SK-N-SH treated with all-trans-retinoic acid at 6 μM for 48 hours (cell line): Measurements from ENCODE around the gene CLEC4E.

Experiments used
- ATAC-seq: fragments of 200-7000 bp; cut with Tn5 transposase; 3 replicates; pipeline ENCODE4 v1.9.1; 2020; ENCODE audit warnings: mild to moderate bottlenecking, moderate library complexity
- ARNTL ChIP-seq: fragments of 450-650 bp; formaldehyde crosslinking; IDR thresholded peaks from 2 replicates; pipeline ENCODE4 v1.5.0; 2020; ENCODE audit warnings: low read depth, mild to moderate bottlenecking, moderate library complexity, borderline replicate concordance
- BACH2 ChIP-seq: fragments of 250-450 bp; sonication (Bioruptor Pico); IDR thresholded peaks from 2 replicates; pipeline ENCODE4 v1.9.0; 2021; ENCODE audit warnings: mild to moderate bottlenecking, borderline replicate concordance
- CSDC2 ChIP-seq: fragments of 250-450 bp; sonication (Bioruptor Pico); IDR thresholded peaks from 2 replicates; pipeline ENCODE4 v1.5.0; 2020; ENCODE audit warnings: mild to moderate bottlenecking, moderate library complexity
- ESRRG ChIP-seq: fragments of 250-450 bp; sonication (Bioruptor Pico); IDR thresholded peaks from 2 replicates; pipeline ENCODE4 v1.6.1; 2021; ENCODE audit warnings: mild to moderate bottlenecking
- GLIS3 ChIP-seq: fragments of 250-450 bp; sonication (Bioruptor Pico); IDR thresholded peaks from 2 replicates; pipeline ENCODE4 v1.5.0; 2020; ENCODE audit warnings: mild to moderate bottlenecking, moderate library complexity
- ISL1 ChIP-seq: fragments of 250-450 bp; sonication (Bioruptor Pico); IDR thresholded peaks from 2 replicates; pipeline ENCODE4 v2.1.2; 2022; ENCODE audit warnings: mild to moderate bottlenecking, moderate library complexity
- OSR1 ChIP-seq: fragments of 250-450 bp; sonication (Bioruptor Pico); IDR thresholded peaks from 2 replicates; pipeline ENCODE4 v1.8.0; 2022; ENCODE audit warnings: moderate library complexity, mild to moderate bottlenecking, inconsistent platforms
- PPARA ChIP-seq: fragments of 250-450 bp; sonication (Bioruptor Pico); IDR thresholded peaks from 2 replicates; pipeline ENCODE4 v1.5.0; 2020; ENCODE audit warnings: mild to moderate bottlenecking, borderline replicate concordance
- SNAI2 ChIP-seq: fragments of 250-450 bp; sonication (Bioruptor Pico); IDR thresholded peaks from 2 replicates; pipeline ENCODE4 v1.5.0; 2020; ENCODE audit warnings: mild to moderate bottlenecking, moderate library complexity
- TCF4 ChIP-seq: fragments of 250-450 bp; sonication (Bioruptor Pico); IDR thresholded peaks from 2 replicates; pipeline ENCODE4 v1.8.0; 2021; ENCODE audit warnings: mild to moderate bottlenecking, moderate library complexity, borderline replicate concordance
- TOX ChIP-seq: fragments of 250-450 bp; sonication (Bioruptor Pico); IDR thresholded peaks from 2 replicates; pipeline ENCODE4 v1.8.0; 2021; ENCODE audit warnings: mild to moderate bottlenecking, moderate library complexity, borderline replicate concordance
- ZC3H10 ChIP-seq: fragments of 250-450 bp; sonication (Bioruptor Pico); IDR thresholded peaks from 2 replicates; pipeline ENCODE4 v1.5.1; 2021; ENCODE audit warnings: mild to moderate bottlenecking, moderate library complexity
- ZFP3 ChIP-seq: fragments of 250-450 bp; sonication (Bioruptor Pico); IDR thresholded peaks from 2 replicates; pipeline ENCODE4 v1.5.0; 2020; ENCODE audit warnings: mild to moderate bottlenecking, moderate library complexity
- ZFP30 ChIP-seq: fragments of 450-650 bp; formaldehyde crosslinking; IDR thresholded peaks from 2 replicates; pipeline ENCODE4 v1.5.0; 2022; ENCODE audit warnings: mild to moderate bottlenecking, moderate library complexity
- ZNF565 ChIP-seq: fragments of 450-650 bp; formaldehyde crosslinking; conservative IDR thresholded peaks from 2 replicates; pipeline ENCODE4 v1.5.0; 2020; ENCODE audit warnings: low read depth, mild to moderate bottlenecking, moderate library complexity
- ZNF70 ChIP-seq: fragments of 450-650 bp; formaldehyde crosslinking; IDR thresholded peaks from 2 replicates; pipeline ENCODE4 v1.5.0; 2020; ENCODE audit warnings: mild to moderate bottlenecking, moderate library complexity
- ZNF8 ChIP-seq: fragments of 450-650 bp; formaldehyde crosslinking; IDR thresholded peaks from 2 replicates; pipeline ENCODE4 v1.5.0; 2020; ENCODE audit warnings: mild to moderate bottlenecking, moderate library complexity
- TF ChIP-seq, protein P1 (sequence below): fragments of 250-450 bp; sonication (Bioruptor Pico); IDR thresholded peaks from 2 replicates; pipeline ENCODE4 v1.8.0; 2020; ENCODE audit warnings: mild to moderate bottlenecking, moderate library complexity, borderline replicate concordance
- TF ChIP-seq, protein P2 (sequence below): fragments of 250-450 bp; sonication (Bioruptor Pico); IDR thresholded peaks from 2 replicates; pipeline ENCODE4 v1.5.1; 2021; ENCODE audit warnings: mild to moderate bottlenecking, moderate library complexity
- TF ChIP-seq, protein P3 (sequence below): fragments of 250-450 bp; sonication (Bioruptor Pico); IDR thresholded peaks from 2 replicates; pipeline ENCODE4 v1.5.0; 2020; ENCODE audit warnings: mild to moderate bottlenecking, moderate library complexity
- TF ChIP-seq, protein P4 (sequence below): fragments of 250-450 bp; sonication (Bioruptor Pico); IDR thresholded peaks from 2 replicates; pipeline ENCODE4 v1.5.1; 2020; ENCODE audit warnings: low read depth, mild to moderate bottlenecking, moderate library complexity
- TF ChIP-seq, protein P5 (sequence below): fragments of 250-450 bp; sonication (Bioruptor Pico); IDR thresholded peaks from 2 replicates; pipeline ENCODE4 v1.8.0; 2021; ENCODE audit warnings: low read depth, mild to moderate bottlenecking, moderate library complexity, borderline replicate concordance

CLEC4E gene

DNA sequence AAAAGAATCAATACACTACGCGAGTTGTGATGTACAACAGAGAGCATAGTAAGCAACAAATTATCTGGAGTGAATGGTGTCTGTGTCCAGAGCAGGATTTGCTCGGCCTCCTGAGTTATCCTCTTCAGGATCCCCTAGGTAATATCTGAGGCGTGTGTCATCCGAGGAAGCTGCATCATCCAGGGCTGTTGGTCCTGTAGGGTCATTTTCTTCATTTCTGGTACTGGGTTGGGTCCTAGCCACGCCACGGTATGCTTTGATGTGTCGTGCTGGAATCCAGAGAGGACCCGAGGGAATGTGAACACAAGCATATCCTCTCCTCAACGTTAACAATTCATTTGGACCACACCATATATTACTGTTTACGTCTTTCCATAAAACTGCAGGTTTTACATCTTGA is 19.0 kb upstream of the CLEC4E start:
- no peak for ATAC-seq
- no peak for TF ChIP-seq ZNF565 (CRISPR knock-in tag)
- TF ChIP-seq ZFP30 (CRISPR knock-in tag): no peak
- no peak for TF ChIP-seq ZC3H10
- TF ChIP-seq, protein P1, sequence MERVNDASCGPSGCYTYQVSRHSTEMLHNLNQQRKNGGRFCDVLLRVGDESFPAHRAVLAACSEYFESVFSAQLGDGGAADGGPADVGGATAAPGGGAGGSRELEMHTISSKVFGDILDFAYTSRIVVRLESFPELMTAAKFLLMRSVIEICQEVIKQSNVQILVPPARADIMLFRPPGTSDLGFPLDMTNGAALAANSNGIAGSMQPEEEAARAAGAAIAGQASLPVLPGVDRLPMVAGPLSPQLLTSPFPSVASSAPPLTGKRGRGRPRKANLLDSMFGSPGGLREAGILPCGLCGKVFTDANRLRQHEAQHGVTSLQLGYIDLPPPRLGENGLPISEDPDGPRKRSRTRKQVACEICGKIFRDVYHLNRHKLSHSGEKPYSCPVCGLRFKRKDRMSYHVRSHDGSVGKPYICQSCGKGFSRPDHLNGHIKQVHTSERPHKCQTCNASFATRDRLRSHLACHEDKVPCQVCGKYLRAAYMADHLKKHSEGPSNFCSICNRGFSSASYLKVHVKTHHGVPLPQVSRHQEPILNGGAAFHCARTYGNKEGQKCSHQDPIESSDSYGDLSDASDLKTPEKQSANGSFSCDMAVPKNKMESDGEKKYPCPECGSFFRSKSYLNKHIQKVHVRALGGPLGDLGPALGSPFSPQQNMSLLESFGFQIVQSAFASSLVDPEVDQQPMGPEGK (CRISPR knock-in tag): no peak
- TF ChIP-seq, protein P2, sequence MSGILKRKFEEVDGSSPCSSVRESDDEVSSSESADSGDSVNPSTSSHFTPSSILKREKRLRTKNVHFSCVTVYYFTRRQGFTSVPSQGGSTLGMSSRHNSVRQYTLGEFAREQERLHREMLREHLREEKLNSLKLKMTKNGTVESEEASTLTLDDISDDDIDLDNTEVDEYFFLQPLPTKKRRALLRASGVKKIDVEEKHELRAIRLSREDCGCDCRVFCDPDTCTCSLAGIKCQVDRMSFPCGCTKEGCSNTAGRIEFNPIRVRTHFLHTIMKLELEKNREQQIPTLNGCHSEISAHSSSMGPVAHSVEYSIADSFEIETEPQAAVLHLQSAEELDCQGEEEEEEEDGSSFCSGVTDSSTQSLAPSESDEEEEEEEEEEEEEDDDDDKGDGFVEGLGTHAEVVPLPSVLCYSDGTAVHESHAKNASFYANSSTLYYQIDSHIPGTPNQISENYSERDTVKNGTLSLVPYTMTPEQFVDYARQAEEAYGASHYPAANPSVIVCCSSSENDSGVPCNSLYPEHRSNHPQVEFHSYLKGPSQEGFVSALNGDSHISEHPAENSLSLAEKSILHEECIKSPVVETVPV (CRISPR knock-in tag): no peak
- no peak for TF ChIP-seq TCF4
- no peak for TF ChIP-seq OSR1 (CRISPR knock-in tag)
- TF ChIP-seq ZNF70 (CRISPR knock-in tag): no peak
- TF ChIP-seq SNAI2 (CRISPR knock-in tag): no peak
- no peak for TF ChIP-seq GLIS3 (CRISPR knock-in tag)
- no peak for TF ChIP-seq TOX (CRISPR knock-in tag)
- TF ChIP-seq, protein P3, sequence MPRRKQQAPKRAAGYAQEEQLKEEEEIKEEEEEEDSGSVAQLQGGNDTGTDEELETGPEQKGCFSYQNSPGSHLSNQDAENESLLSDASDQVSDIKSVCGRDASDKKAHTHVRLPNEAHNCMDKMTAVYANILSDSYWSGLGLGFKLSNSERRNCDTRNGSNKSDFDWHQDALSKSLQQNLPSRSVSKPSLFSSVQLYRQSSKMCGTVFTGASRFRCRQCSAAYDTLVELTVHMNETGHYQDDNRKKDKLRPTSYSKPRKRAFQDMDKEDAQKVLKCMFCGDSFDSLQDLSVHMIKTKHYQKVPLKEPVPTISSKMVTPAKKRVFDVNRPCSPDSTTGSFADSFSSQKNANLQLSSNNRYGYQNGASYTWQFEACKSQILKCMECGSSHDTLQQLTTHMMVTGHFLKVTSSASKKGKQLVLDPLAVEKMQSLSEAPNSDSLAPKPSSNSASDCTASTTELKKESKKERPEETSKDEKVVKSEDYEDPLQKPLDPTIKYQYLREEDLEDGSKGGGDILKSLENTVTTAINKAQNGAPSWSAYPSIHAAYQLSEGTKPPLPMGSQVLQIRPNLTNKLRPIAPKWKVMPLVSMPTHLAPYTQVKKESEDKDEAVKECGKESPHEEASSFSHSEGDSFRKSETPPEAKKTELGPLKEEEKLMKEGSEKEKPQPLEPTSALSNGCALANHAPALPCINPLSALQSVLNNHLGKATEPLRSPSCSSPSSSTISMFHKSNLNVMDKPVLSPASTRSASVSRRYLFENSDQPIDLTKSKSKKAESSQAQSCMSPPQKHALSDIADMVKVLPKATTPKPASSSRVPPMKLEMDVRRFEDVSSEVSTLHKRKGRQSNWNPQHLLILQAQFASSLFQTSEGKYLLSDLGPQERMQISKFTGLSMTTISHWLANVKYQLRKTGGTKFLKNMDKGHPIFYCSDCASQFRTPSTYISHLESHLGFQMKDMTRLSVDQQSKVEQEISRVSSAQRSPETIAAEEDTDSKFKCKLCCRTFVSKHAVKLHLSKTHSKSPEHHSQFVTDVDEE (CRISPR knock-in tag): no peak
- TF ChIP-seq ESRRG (CRISPR knock-in tag): no peak
- TF ChIP-seq, protein P4, sequence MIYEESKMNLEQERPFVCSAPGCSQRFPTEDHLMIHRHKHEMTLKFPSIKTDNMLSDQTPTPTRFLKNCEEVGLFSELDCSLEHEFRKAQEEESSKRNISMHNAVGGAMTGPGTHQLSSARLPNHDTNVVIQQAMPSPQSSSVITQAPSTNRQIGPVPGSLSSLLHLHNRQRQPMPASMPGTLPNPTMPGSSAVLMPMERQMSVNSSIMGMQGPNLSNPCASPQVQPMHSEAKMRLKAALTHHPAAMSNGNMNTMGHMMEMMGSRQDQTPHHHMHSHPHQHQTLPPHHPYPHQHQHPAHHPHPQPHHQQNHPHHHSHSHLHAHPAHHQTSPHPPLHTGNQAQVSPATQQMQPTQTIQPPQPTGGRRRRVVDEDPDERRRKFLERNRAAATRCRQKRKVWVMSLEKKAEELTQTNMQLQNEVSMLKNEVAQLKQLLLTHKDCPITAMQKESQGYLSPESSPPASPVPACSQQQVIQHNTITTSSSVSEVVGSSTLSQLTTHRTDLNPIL (CRISPR knock-in tag): no peak
- TF ChIP-seq PPARA (CRISPR knock-in tag): no peak
- TF ChIP-seq ARNTL (CRISPR knock-in tag): no peak
- no peak for TF ChIP-seq CSDC2 (CRISPR knock-in tag)
- no peak for TF ChIP-seq ZNF8 (CRISPR knock-in tag)
- no peak for TF ChIP-seq BACH2
- no peak for TF ChIP-seq ISL1

DNA sequence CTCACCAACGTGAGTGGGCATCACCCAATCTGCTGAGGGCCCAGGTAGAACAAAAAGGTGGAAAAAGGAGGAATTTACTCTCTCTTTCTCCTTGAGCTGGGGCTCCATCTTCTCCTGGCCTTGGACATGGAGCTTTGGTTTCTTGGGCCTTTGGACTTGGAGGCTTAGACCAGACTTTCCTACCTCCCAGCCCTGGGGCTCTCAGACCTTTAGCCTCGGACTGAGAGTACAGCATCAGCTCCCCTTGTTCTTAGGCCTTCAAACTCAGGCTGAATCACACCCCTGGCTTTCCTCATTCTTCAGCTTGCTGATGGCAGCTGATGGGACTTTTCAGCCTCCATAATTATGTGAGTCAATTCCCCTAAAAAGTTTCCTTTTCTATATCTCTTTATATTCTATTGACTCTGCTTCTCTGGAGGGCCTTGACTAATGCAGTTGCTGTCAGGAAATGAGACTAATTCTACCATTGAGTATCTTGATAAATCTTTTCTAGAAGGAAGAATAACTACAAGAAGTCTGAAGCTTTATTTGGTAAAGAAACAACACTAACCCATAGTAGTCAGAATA is 15.9 kb upstream of the CLEC4E start:
- ATAC-seq: no peak
- TF ChIP-seq PPARA (CRISPR knock-in tag): no peak
- TF ChIP-seq TCF4: no peak
- no peak for TF ChIP-seq ZFP3
- no peak for TF ChIP-seq ZC3H10
- TF ChIP-seq, protein P4 (CRISPR knock-in tag): no peak
- no peak for TF ChIP-seq CSDC2 (CRISPR knock-in tag)
- TF ChIP-seq SNAI2 (CRISPR knock-in tag): no peak
- TF ChIP-seq, protein P3 (CRISPR knock-in tag): no peak
- no peak for TF ChIP-seq BACH2
- TF ChIP-seq, protein P5, sequence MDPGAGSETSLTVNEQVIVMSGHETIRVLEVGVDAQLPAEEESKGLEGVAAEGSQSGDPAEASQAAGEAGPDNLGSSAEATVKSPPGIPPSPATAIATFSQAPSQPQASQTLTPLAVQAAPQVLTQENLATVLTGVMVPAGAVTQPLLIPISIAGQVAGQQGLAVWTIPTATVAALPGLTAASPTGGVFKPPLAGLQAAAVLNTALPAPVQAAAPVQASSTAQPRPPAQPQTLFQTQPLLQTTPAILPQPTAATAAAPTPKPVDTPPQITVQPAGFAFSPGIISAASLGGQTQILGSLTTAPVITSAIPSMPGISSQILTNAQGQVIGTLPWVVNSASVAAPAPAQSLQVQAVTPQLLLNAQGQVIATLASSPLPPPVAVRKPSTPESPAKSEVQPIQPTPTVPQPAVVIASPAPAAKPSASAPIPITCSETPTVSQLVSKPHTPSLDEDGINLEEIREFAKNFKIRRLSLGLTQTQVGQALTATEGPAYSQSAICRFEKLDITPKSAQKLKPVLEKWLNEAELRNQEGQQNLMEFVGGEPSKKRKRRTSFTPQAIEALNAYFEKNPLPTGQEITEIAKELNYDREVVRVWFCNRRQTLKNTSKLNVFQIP (CRISPR knock-in tag): no peak
- no peak for TF ChIP-seq ARNTL (CRISPR knock-in tag)
- TF ChIP-seq, protein P1 (CRISPR knock-in tag): no peak
